Type B pancreatic cell (in vitro differentiated cells): ENCODE results near the gene FAM83D. TPM values are rescaled to one million over a fixed set of nuclear protein-coding genes. Genes with fewer than 3 reads are reported as not detected.

ENCODE experiments used
- DNase-seq: peaks from one replicate; pipeline ENCODE4 v3.0.0; 2021; ENCODE audit warnings: mixed read lengths; ENCODE audit not compliant: unreplicated experiment; ENCODE audit errors: extremely low spot score
- H3K27ac Mint-ChIP-seq: 2 replicates; pipeline ENCODE4 v1.8.0; 2021; ENCODE audit warnings: mild to moderate bottlenecking, mixed read lengths
- H3K27me3 Mint-ChIP-seq: 2 replicates; pipeline ENCODE4 v1.8.0; 2021; ENCODE audit warnings: mixed read lengths
- H3K36me3 Mint-ChIP-seq: 2 replicates; pipeline ENCODE4 v1.8.0; 2021; ENCODE audit warnings: mixed read lengths
- H3K4me1 Mint-ChIP-seq: one replicate; pipeline ENCODE4 v1.8.0; 2021; ENCODE audit warnings: mixed read lengths; ENCODE audit not compliant: unreplicated experiment
- H3K4me3 Mint-ChIP-seq: 2 replicates; pipeline ENCODE4 v1.8.0; 2021; ENCODE audit warnings: mild to moderate bottlenecking, mixed read lengths
- H3K9me3 Mint-ChIP-seq: 2 replicates; pipeline ENCODE4 v1.8.0; 2021; ENCODE audit warnings: mixed read lengths
- total RNA-seq: library from RNA; stranded (reverse); gene quantifications from 2 replicates; pipeline ENCODE4 v1.2.1, GENCODE V29; 2021; ENCODE audit warnings: low replicate concordance
- TF ChIP-seq, protein P1 (sequence below): fragments of 200-600 bp; sonication (generic); conservative IDR thresholded peaks from 2 replicates; pipeline ENCODE4 v1.5.0; 2021; ENCODE audit warnings: antibody characterized with exemption, mild to moderate bottlenecking

The FAM83D gene
- total RNA-seq, 1 donor from 2014 or later, result 23.1 TPM

- no peak for DNase-seq
- Mint-ChIP-seq H3K4me3 (no peak overlapping the region), H3K36me3 (no peaks in the 10 kb centered on the region), H3K9me3 (no peaks in the 10 kb centered on the region), H3K4me1 (no peaks in the 10 kb centered on the region), H3K27ac (no peak overlapping the region), H3K27me3 (peaks cover 48% of the 10 kb centered on the region)
- TF ChIP-seq, protein P1, sequence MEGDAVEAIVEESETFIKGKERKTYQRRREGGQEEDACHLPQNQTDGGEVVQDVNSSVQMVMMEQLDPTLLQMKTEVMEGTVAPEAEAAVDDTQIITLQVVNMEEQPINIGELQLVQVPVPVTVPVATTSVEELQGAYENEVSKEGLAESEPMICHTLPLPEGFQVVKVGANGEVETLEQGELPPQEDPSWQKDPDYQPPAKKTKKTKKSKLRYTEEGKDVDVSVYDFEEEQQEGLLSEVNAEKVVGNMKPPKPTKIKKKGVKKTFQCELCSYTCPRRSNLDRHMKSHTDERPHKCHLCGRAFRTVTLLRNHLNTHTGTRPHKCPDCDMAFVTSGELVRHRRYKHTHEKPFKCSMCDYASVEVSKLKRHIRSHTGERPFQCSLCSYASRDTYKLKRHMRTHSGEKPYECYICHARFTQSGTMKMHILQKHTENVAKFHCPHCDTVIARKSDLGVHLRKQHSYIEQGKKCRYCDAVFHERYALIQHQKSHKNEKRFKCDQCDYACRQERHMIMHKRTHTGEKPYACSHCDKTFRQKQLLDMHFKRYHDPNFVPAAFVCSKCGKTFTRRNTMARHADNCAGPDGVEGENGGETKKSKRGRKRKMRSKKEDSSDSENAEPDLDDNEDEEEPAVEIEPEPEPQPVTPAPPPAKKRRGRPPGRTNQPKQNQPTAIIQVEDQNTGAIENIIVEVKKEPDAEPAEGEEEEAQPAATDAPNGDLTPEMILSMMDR, result no peak
These were observed 25.6 kb upstream of the FAM83D start for GRCh38 chr20:38900606-38901005.

GRCh38 chr20:38902601-38903000 is 23.6 kb upstream of the FAM83D start:
- Mint-ChIP-seq H3K27ac (no peak overlapping the region), H3K4me1 (no peaks in the 10 kb centered on the region), H3K9me3 (no peaks in the 10 kb centered on the region), H3K4me3 (no peak overlapping the region), H3K27me3 (peaks cover 44% of the 10 kb centered on the region), H3K36me3 (no peaks in the 10 kb centered on the region)
- DNase-seq, result no peak
- TF ChIP-seq, protein P1, result no peak

DNA sequence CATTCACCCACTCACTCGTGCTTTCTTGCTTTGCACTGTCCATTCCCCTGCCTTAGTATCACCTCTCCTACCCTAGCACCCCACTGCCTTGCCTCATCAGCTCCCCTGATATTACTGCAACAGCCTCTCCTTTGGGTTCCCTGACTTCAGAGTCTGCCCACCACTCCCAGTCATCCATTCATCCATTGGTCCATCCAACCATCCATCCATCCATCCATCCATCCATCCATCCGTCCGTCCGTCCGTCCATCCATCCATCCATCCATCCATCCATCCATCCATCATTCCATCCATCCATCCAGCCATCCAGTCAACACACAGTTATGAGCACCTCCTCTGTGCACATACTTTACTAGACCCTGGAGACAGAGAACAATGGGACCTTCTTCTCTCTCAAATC is 22.9 kb upstream of the FAM83D start:
- DNase-seq, result no peak
- H3K4me1 Mint-ChIP-seq, result no peaks in the 10 kb centered on the region
- no peak overlapping the region for H3K27ac Mint-ChIP-seq
- TF ChIP-seq, protein P1, result no peak
- H3K36me3 Mint-ChIP-seq, result no peaks in the 10 kb centered on the region
- no peaks in the 10 kb centered on the region for H3K9me3 Mint-ChIP-seq
- no peak overlapping the region for H3K4me3 Mint-ChIP-seq
- peaks cover 44% of the 10 kb centered on the region for H3K27me3 Mint-ChIP-seq

- no peaks in the 10 kb centered on the region for H3K4me1 Mint-ChIP-seq
- no peaks in the 10 kb centered on the region for H3K36me3 Mint-ChIP-seq
These were observed 20.8 kb upstream of the FAM83D start for GRCh38 chr20:38905375-38905774.

DNA sequence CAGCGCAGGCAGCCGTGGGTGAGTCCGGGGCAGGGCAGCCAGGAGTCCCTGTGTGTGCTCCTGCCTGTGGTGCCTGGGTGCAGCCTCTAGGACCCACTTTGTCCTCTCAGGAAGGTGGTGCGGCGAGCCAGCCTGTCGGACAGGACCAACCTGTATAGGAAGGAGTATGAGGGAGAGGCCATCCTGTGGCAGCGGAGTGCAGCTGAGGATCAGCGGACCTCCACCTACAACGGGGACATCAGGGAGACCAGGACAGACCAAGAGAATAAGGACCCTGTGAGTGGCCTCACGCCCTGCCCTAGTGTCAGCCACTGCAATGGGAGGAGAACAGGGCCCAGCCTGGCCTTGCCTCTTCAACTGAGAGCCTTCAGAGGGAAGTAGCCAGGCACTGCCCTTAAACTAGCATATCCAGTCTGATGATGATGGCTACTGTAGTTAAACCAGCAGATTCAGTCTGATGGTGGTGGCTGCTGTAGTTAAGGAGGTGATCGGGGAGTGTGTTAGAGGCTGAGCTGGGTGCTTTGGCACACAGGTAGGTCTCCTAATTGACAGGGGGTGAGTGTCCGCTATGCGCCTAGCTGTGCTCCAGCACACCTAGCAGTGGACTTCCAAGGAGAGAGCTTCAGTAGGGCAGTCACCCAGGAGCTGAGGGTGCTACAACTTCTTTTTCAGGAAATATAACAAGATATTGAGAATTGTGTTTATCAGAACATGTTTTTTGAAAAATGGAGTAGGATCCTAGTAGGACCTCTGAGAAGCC is 18.1 kb upstream of the FAM83D start:
- H3K4me1 Mint-ChIP-seq, result no peaks in the 10 kb centered on the region
- DNase-seq, result no peak
- no peaks in the 10 kb centered on the region for H3K9me3 Mint-ChIP-seq
- H3K4me3 Mint-ChIP-seq, result no peak overlapping the region
- no peaks in the 10 kb centered on the region for H3K36me3 Mint-ChIP-seq
- H3K27ac Mint-ChIP-seq, result no peak overlapping the region
- H3K27me3 Mint-ChIP-seq, result peaks cover 30% of the 10 kb centered on the region
- TF ChIP-seq, protein P1, result no peak

More at GRCh38 chr20:38905375-38905774, 20.8 kb upstream of the FAM83D start:
- H3K9me3 Mint-ChIP-seq, result no peaks in the 10 kb centered on the region
- H3K27ac Mint-ChIP-seq, result no peak overlapping the region
- no peak overlapping the region for H3K4me3 Mint-ChIP-seq
- TF ChIP-seq, protein P1, result no peak
- DNase-seq, result no peak
- peaks cover 40% of the 10 kb centered on the region for H3K27me3 Mint-ChIP-seq
